Panc1 (cell line): Measurements from ENCODE around the gene EDDM3A. TPM values are rescaled to one million over a fixed set of nuclear protein-coding genes. Genes with fewer than 3 reads are reported as not detected.

Experiments
- ATAC-seq: fragments of 200-7000 bp; cut with Tn5 transposase; 2 replicates; pipeline ENCODE4 v1.9.1; 2020; ENCODE audit warnings: mild to moderate bottlenecking, moderate library complexity
- BruUV-seq: library from RNA; stranded (reverse); fragments of 400-500 nt; replicated peaks from 2 replicates; lab custom pipeline; 2021; lab: Mats Ljungman, UMichigan
- CTCF ChIA-PET: fragments of 300-600 bp; sonication (Branson Sonifier 250); formaldehyde crosslinking; loops from one replicate; lab custom pipeline; 2022; ENCODE audit warnings: antibody characterized with exemption; lab: Charles Lee
- POLR2A ChIA-PET: fragments of 300-600 bp; sonication (Branson Sonifier 250); formaldehyde crosslinking; loops from one replicate; lab custom pipeline; 2022; ENCODE audit warnings: antibody characterized with exemption; lab: Charles Lee
- DNase-seq: peaks from one replicate; pipeline ENCODE4 v3.0.0-alpha.2; 2010; ENCODE audit warnings: low read depth, low spot score
- H3K27ac ChIP-seq: 2 replicates; pipeline ENCODE4 v1.5.1; 2011; ENCODE audit warnings: mild to moderate bottlenecking, low read length, inconsistent platforms
- H3K27me3 ChIP-seq: fragments of 200-500 bp; sonication (Bioruptor generic); 2 replicates; pipeline ENCODE4 v1.6.0; 2014; ENCODE audit warnings: low read length, inconsistent platforms; ENCODE audit not compliant: control insufficient read depth, insufficient read depth
- H3K36me3 ChIP-seq: fragments of 200-500 bp; sonication (Bioruptor generic); 2 replicates; pipeline ENCODE4 v1.5.1; 2014; ENCODE audit warnings: inconsistent platforms, mild to moderate bottlenecking, low read length, moderate library complexity; ENCODE audit not compliant: control insufficient read depth, insufficient read depth
- H3K4me1 ChIP-seq: 2 replicates; pipeline ENCODE4 v1.5.1; 2011; ENCODE audit warnings: inconsistent platforms, mild to moderate bottlenecking, low read length, moderate library complexity; ENCODE audit not compliant: control insufficient read depth, insufficient read depth
- H3K4me3 ChIP-seq, 2 experiments: 2 replicates each; pipeline ENCODE4 v1.5.1; 2011 to 2012; ENCODE audit warnings: low read depth in 2 of 2, low read length in 2 of 2, mild to moderate bottlenecking in 2 of 2, inconsistent platforms in 1 of 2, moderate library complexity in 1 of 2
- H3K9me3 ChIP-seq: fragments of 200-500 bp; sonication (Bioruptor generic); 2 replicates; pipeline ENCODE4 v1.5.1; 2014; ENCODE audit warnings: low read depth, mild to moderate bottlenecking, inconsistent platforms, low read length, moderate library complexity; ENCODE audit not compliant: control insufficient read depth, insufficient read depth
- POLR2AphosphoS5 ChIP-seq: IDR thresholded peaks from 2 replicates; pipeline ENCODE4 v1.6.1; 2012; ENCODE audit warnings: mild to moderate bottlenecking, low read depth, low read length, moderate library complexity
- SIN3A ChIP-seq: IDR thresholded peaks from 2 replicates; pipeline ENCODE4 v1.6.1; 2012; ENCODE audit warnings: low read depth, mild to moderate bottlenecking, low read length, moderate library complexity, borderline replicate concordance; ENCODE audit not compliant: insufficient read depth
- TCF7L2 ChIP-seq: IDR thresholded peaks from 2 replicates; pipeline ENCODE4 v1.6.1; 2011; ENCODE audit warnings: mild to moderate bottlenecking, low read depth, low read length, inconsistent platforms
- in situ Hi-C: cut with HindIII; loops from 2 replicates; pipeline ENCODE4 v1.10.0; 2016; ENCODE audit warnings: low sequenced_read_pairs, low pct_unique_long_range_greater_than_20kb
- intact Hi-C: fragments of 100-400 bp; cut with micrococcal nuclease; formaldehyde crosslinking; loops from one replicate; pipeline ENCODE4 v1.10.0; 2022; ENCODE audit not compliant: unreplicated experiment
- total RNA-seq: library from RNA; stranded (reverse); gene quantifications from one replicate; pipeline ENCODE4 v1.2.1, GENCODE V29; 2021; ENCODE audit not compliant: unreplicated experiment
- TF ChIP-seq, protein P1 (sequence below): fragments of 450-650 bp; IDR thresholded peaks from 2 replicates; pipeline ENCODE4 v1.5.1; 2017; ENCODE audit warnings: mild to moderate bottlenecking
- TF ChIP-seq, protein P2 (sequence below), 2 experiments: IDR thresholded peaks; 2 replicates each; pipeline ENCODE4 v1.6.1; 2011 to 2012; ENCODE audit warnings: low read depth in 2 of 2, control low read depth in 1 of 2, low read length in 1 of 2, mild to moderate bottlenecking in 1 of 2, moderate library complexity in 1 of 2; ENCODE audit not compliant: insufficient read depth in 1 of 2

EDDM3A gene
- total RNA-seq, 1 experiment from 2014 or later = not detected

DNA sequence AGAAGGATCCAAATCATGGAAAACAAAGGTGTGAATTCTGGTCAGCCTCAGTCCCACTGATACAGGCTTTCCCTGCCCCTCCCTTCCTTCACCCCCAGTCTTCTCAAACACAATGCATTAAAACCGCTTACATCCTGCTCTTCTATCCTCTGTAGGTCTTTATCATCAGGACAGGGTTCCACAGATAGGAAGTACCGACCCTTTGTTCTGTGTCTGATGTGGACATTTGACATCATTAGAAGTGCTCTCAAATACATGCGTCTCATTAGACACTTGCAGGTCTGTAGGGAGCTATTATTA is 22.9 kb downstream of the EDDM3A start:
- no TSS peak for BruUV-seq
- POLR2A ChIA-PET = no interaction called here

DNA sequence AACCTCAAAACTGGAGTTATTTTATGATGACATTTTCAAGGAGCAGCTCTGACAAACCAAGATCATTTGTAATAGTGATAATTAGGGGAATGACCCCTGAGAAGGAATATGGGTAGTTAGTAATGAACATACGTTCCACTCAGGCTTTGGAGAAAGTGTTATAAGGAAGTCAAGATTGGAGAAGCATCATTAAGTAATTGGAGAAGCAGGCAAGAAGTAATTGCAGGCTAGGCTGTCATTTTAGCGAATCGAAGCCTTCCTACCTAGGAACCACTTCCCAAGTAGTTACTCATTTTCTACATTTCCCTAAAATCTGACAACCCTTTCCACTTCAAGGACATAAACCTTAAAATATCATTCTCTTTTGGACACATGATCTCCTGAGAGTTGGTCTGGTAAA is 23.7 kb downstream of the EDDM3A start:
- ChIA-PET CTCF (no interaction called here), POLR2A (no interaction called here)
- Histone ChIP-seq H3K4me3 (no peak overlapping the region), H3K36me3 (no peaks in the 10 kb centered on the region), H3K4me1 (no peaks in the 10 kb centered on the region), H3K9me3 (no peaks in the 10 kb centered on the region), H3K27ac (no peak overlapping the region), H3K27me3 (0 out of 2 replicates have a peak, but pooled peaks cover 4% of the 10 kb centered on the region)
- intact Hi-C loops (no loop called here), in situ Hi-C loops (no loop called here)
- TF ChIP-seq, protein P1, sequence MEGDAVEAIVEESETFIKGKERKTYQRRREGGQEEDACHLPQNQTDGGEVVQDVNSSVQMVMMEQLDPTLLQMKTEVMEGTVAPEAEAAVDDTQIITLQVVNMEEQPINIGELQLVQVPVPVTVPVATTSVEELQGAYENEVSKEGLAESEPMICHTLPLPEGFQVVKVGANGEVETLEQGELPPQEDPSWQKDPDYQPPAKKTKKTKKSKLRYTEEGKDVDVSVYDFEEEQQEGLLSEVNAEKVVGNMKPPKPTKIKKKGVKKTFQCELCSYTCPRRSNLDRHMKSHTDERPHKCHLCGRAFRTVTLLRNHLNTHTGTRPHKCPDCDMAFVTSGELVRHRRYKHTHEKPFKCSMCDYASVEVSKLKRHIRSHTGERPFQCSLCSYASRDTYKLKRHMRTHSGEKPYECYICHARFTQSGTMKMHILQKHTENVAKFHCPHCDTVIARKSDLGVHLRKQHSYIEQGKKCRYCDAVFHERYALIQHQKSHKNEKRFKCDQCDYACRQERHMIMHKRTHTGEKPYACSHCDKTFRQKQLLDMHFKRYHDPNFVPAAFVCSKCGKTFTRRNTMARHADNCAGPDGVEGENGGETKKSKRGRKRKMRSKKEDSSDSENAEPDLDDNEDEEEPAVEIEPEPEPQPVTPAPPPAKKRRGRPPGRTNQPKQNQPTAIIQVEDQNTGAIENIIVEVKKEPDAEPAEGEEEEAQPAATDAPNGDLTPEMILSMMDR = no peak
- TF ChIP-seq POLR2AphosphoS5 (no peak), TCF7L2 (no peak), SIN3A (no peak)
- TF ChIP-seq, protein P2, sequence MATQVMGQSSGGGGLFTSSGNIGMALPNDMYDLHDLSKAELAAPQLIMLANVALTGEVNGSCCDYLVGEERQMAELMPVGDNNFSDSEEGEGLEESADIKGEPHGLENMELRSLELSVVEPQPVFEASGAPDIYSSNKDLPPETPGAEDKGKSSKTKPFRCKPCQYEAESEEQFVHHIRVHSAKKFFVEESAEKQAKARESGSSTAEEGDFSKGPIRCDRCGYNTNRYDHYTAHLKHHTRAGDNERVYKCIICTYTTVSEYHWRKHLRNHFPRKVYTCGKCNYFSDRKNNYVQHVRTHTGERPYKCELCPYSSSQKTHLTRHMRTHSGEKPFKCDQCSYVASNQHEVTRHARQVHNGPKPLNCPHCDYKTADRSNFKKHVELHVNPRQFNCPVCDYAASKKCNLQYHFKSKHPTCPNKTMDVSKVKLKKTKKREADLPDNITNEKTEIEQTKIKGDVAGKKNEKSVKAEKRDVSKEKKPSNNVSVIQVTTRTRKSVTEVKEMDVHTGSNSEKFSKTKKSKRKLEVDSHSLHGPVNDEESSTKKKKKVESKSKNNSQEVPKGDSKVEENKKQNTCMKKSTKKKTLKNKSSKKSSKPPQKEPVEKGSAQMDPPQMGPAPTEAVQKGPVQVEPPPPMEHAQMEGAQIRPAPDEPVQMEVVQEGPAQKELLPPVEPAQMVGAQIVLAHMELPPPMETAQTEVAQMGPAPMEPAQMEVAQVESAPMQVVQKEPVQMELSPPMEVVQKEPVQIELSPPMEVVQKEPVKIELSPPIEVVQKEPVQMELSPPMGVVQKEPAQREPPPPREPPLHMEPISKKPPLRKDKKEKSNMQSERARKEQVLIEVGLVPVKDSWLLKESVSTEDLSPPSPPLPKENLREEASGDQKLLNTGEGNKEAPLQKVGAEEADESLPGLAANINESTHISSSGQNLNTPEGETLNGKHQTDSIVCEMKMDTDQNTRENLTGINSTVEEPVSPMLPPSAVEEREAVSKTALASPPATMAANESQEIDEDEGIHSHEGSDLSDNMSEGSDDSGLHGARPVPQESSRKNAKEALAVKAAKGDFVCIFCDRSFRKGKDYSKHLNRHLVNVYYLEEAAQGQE (IDR thresholded peaks at IDR 0.05; ENCODE audit: insufficient read depth in 1 of 2, low read depth in 2 of 2, low read length in 1 of 2) = no peak
- no peak for DNase-seq
- no peak for ATAC-seq
- BruUV-seq = no TSS peak

More for the DNA sequence above, 22.9 kb downstream of the EDDM3A start:
- DNase-seq (no peak), ATAC-seq (no peak)
- no peak overlapping the region for H3K4me3 ChIP-seq
- no peaks in the 10 kb centered on the region for H3K9me3 ChIP-seq
- intact Hi-C loops (no loop called here), in situ Hi-C loops (no loop called here)
- H3K27me3 ChIP-seq = 0 out of 2 replicates have a peak, but pooled peaks cover 4% of the 10 kb centered on the region
- no peak overlapping the region for H3K27ac ChIP-seq
- TF ChIP-seq, protein P1 = no peak
- TF ChIP-seq SIN3A = no peak
- no peak for TF ChIP-seq POLR2AphosphoS5
- TF ChIP-seq TCF7L2 = no peak
- TF ChIP-seq, protein P2 (IDR thresholded peaks at IDR 0.05; ENCODE audit: insufficient read depth in 1 of 2, low read depth in 2 of 2, low read length in 1 of 2) = no peak
- CTCF ChIA-PET = no interaction called here
- no peaks in the 10 kb centered on the region for H3K36me3 ChIP-seq
- H3K4me1 ChIP-seq = no peaks in the 10 kb centered on the region
